Trophoblast cell (in vitro differentiated cells and primary cell): Measurements from ENCODE around the gene CCDC83.

ENCODE experiments used
- DNase-seq, 2 donors: peaks; one replicate each; pipeline ENCODE4 v3.0.0-alpha.2; 2016
- H2AFZ ChIP-seq: 2 replicates; pipeline ENCODE4 v1.6.1; 2013; ENCODE audit warnings: low read length, moderate library complexity, mild to moderate bottlenecking; ENCODE audit not compliant: insufficient read depth, poor library complexity
- H2AK5ac ChIP-seq: 2 replicates; pipeline ENCODE4 v1.6.1; 2013; ENCODE audit warnings: mild to moderate bottlenecking, low read length
- H2BK120ac ChIP-seq: 2 replicates; pipeline ENCODE4 v1.6.1; 2013; ENCODE audit warnings: low read length, mild to moderate bottlenecking, moderate library complexity; ENCODE audit not compliant: insufficient read depth, poor library complexity
- H2BK12ac ChIP-seq: 2 replicates; pipeline ENCODE4 v1.6.1; 2013; ENCODE audit warnings: mild to moderate bottlenecking, low read length, moderate library complexity
- H2BK5ac ChIP-seq: 2 replicates; pipeline ENCODE4 v1.6.1; 2013; ENCODE audit warnings: low read length, low read depth, moderate library complexity, mild to moderate bottlenecking; ENCODE audit not compliant: poor library complexity
- H3K14ac ChIP-seq: 2 replicates; pipeline ENCODE4 v1.6.1; 2013; ENCODE audit warnings: mild to moderate bottlenecking, low read length
- H3K18ac ChIP-seq: 2 replicates; pipeline ENCODE4 v1.6.1; 2013; ENCODE audit warnings: mild to moderate bottlenecking, low read length
- H3K23ac ChIP-seq: 2 replicates; pipeline ENCODE4 v1.6.1; 2013; ENCODE audit warnings: low read length
- H3K27ac ChIP-seq: 2 replicates; pipeline ENCODE4 v1.5.1; 2013; ENCODE audit warnings: low read depth, mild to moderate bottlenecking, inconsistent platforms, low read length, moderate library complexity
- H3K27me3 ChIP-seq: 2 replicates; pipeline ENCODE4 v1.6.1; 2013; ENCODE audit warnings: inconsistent platforms, mild to moderate bottlenecking, low read length, moderate library complexity; ENCODE audit not compliant: insufficient read depth
- H3K36me3 ChIP-seq, 2 experiments: 1 replicate in 1 of 2; 2 replicates in 1 of 2; pipeline ENCODE4 v1.6.1; 2013; ENCODE audit warnings: low read length in 2 of 2, mild to moderate bottlenecking in 2 of 2, moderate library complexity in 1 of 2; ENCODE audit not compliant: insufficient read depth in 2 of 2, control insufficient read depth in 1 of 2
- H3K4ac ChIP-seq: 2 replicates; pipeline ENCODE4 v1.6.1; 2013; ENCODE audit warnings: low read depth, mild to moderate bottlenecking, low read length, moderate library complexity
- H3K4me1 ChIP-seq, 2 experiments: 1 replicate in 1 of 2; 2 replicates in 1 of 2; pipeline ENCODE4 v1.6.1; 2013; ENCODE audit warnings: low read length in 2 of 2, mild to moderate bottlenecking in 2 of 2, moderate library complexity in 1 of 2; ENCODE audit not compliant: insufficient read depth in 2 of 2, control insufficient read depth in 1 of 2
- H3K4me2 ChIP-seq: 2 replicates; pipeline ENCODE4 v1.6.1; 2013; ENCODE audit warnings: inconsistent platforms, mild to moderate bottlenecking, low read length, moderate library complexity
- H3K4me3 ChIP-seq: 2 replicates; pipeline ENCODE4 v1.5.1; 2013; ENCODE audit warnings: mild to moderate bottlenecking, low read depth, low read length, inconsistent platforms
- H3K79me1 ChIP-seq: one replicate; pipeline ENCODE4 v1.6.1; 2013; ENCODE audit warnings: low read length
- H3K79me2 ChIP-seq: 2 replicates; pipeline ENCODE4 v1.6.1; 2013; ENCODE audit warnings: low read length, mild to moderate bottlenecking; ENCODE audit not compliant: control insufficient read depth, insufficient read depth, poor library complexity
- H3K9ac ChIP-seq: 2 replicates; pipeline ENCODE4 v1.6.1; 2013; ENCODE audit warnings: mild to moderate bottlenecking, low read length
- H3K9me3 ChIP-seq: 2 replicates; pipeline ENCODE4 v1.6.1; 2013; ENCODE audit warnings: low read depth, mild to moderate bottlenecking, control low read depth, inconsistent platforms, low read length; ENCODE audit not compliant: insufficient read depth
- H4K12ac ChIP-seq: 2 replicates; pipeline ENCODE4 v1.6.1; 2013; ENCODE audit warnings: low read depth, mild to moderate bottlenecking, low read length, moderate library complexity
- H4K8ac ChIP-seq: 2 replicates; pipeline ENCODE4 v1.6.1; 2013; ENCODE audit warnings: low read depth, mild to moderate bottlenecking, low read length, moderate library complexity
- H4K91ac ChIP-seq: one replicate; pipeline ENCODE4 v1.6.1; 2013; ENCODE audit warnings: low read depth, mild to moderate bottlenecking, low read length, moderate library complexity
- WGBS: extraction: QIAGEN DNeasy Blood & Tissue Kit; methylation state at CpG from one replicate; pipeline ENCODE4 v1.1.7; 2013; ENCODE audit warnings: missing lambda C conversion rate; ENCODE audit not compliant: insufficient read length, insufficient coverage; ENCODE audit errors: extremely low coverage; 5-methylcytosine and 5-hydroxymethylcytosine counted together

The CCDC83 gene

GRCh38 chr11:85866137-85866827, 11.1 kb downstream of the CCDC83 start:
- H3K18ac ChIP-seq, result no peak overlapping the region
- H3K23ac ChIP-seq, result no peak overlapping the region
- DNase-seq, result no peak
- H3K4ac ChIP-seq, result no peak overlapping the region
- H3K27me3 ChIP-seq, result no peaks in the 10 kb centered on the region
- no CpG with 5 or more reads among the region's 1 CpG for WGBS
- no peak overlapping the region for H2AFZ ChIP-seq
- H3K79me1 ChIP-seq, result no peaks in the 10 kb centered on the region
- H2BK12ac ChIP-seq, result no peak overlapping the region
- no peak overlapping the region for H4K8ac ChIP-seq
- H2BK5ac ChIP-seq, result no peak overlapping the region
- H3K4me1 ChIP-seq, result no peaks in the 10 kb centered on the region
- no peak overlapping the region for H3K27ac ChIP-seq
- H2BK120ac ChIP-seq, result no peak overlapping the region
- no peak overlapping the region for H4K12ac ChIP-seq
- no peak overlapping the region for H2AK5ac ChIP-seq
- H3K14ac ChIP-seq, result no peak overlapping the region
- no peak overlapping the region for H3K4me3 ChIP-seq
- no peaks in the 10 kb centered on the region for H3K36me3 ChIP-seq
- H4K91ac ChIP-seq, result no peak overlapping the region
- H3K9ac ChIP-seq, result no peak overlapping the region
- H3K9me3 ChIP-seq, result no peaks in the 10 kb centered on the region
- no peaks in the 10 kb centered on the region for H3K79me2 ChIP-seq
- no peak overlapping the region for H3K4me2 ChIP-seq

GRCh38 chr11:85867751-85868150, 12.6 kb downstream of the CCDC83 start:
- Histone ChIP-seq H3K4me3 (no peak overlapping the region), H3K4ac (no peak overlapping the region), H3K18ac (no peak overlapping the region), H3K79me2 (no peaks in the 10 kb centered on the region), H3K23ac (no peak overlapping the region), H3K4me2 (no peak overlapping the region), H2BK12ac (no peak overlapping the region), H4K91ac (no peak overlapping the region), H2AFZ (no peak overlapping the region), H3K79me1 (no peaks in the 10 kb centered on the region), H2BK120ac (no peak overlapping the region), H4K12ac (no peak overlapping the region), H3K4me1 (no peaks in the 10 kb centered on the region), H3K9ac (no peak overlapping the region), H3K14ac (no peak overlapping the region), H4K8ac (no peak overlapping the region), H3K27me3 (no peaks in the 10 kb centered on the region), H3K36me3 (no peaks in the 10 kb centered on the region), H3K27ac (no peak overlapping the region), H3K9me3 (no peaks in the 10 kb centered on the region), H2AK5ac (no peak overlapping the region), H2BK5ac (no peak overlapping the region)
- peak in 1 of 2 donors; percentile 45 for DNase-seq
- WGBS, result no CpG with 5 or more reads among the region's 3 CpGs

- no peaks in the 10 kb centered on the region for H3K27me3 ChIP-seq
- H3K14ac ChIP-seq, result no peak overlapping the region
- H3K23ac ChIP-seq, result no peak overlapping the region
- H3K79me1 ChIP-seq, result no peaks in the 10 kb centered on the region
- no CpG with 5 or more reads among the region's 2 CpGs for WGBS
- no peaks in the 10 kb centered on the region for H3K4me1 ChIP-seq
- H3K9ac ChIP-seq, result no peak overlapping the region
- H3K27ac ChIP-seq, result no peak overlapping the region
- H3K79me2 ChIP-seq, result no peaks in the 10 kb centered on the region
- no peaks in the 10 kb centered on the region for H3K36me3 ChIP-seq
- H2BK5ac ChIP-seq, result no peak overlapping the region
- no peak overlapping the region for H4K91ac ChIP-seq
- no peak overlapping the region for H2AK5ac ChIP-seq
- H4K8ac ChIP-seq, result no peak overlapping the region
- DNase-seq, result no peak
- no peak overlapping the region for H3K4ac ChIP-seq
- H2AFZ ChIP-seq, result no peak overlapping the region
- no peak overlapping the region for H3K4me3 ChIP-seq
- H3K4me2 ChIP-seq, result no peak overlapping the region
- H2BK12ac ChIP-seq, result no peak overlapping the region
- H3K18ac ChIP-seq, result no peak overlapping the region
- H2BK120ac ChIP-seq, result no peak overlapping the region
- no peak overlapping the region for H4K12ac ChIP-seq
- H3K9me3 ChIP-seq, result no peaks in the 10 kb centered on the region
Observed at GRCh38 chr11:85869781-85870180, 14.6 kb downstream of the CCDC83 start.

- Histone ChIP-seq H2AFZ (no peak overlapping the region), H4K12ac (no peak overlapping the region), H3K4me2 (no peak overlapping the region), H3K27ac (no peak overlapping the region), H2AK5ac (no peak overlapping the region), H2BK5ac (no peak overlapping the region), H3K4me1 (no peaks in the 10 kb centered on the region), H3K14ac (no peak overlapping the region), H4K8ac (no peak overlapping the region), H4K91ac (no peak overlapping the region), H3K9me3 (no peaks in the 10 kb centered on the region), H2BK12ac (no peak overlapping the region), H3K23ac (no peak overlapping the region), H3K4me3 (no peak overlapping the region), H3K27me3 (no peaks in the 10 kb centered on the region), H3K9ac (no peak overlapping the region), H3K4ac (no peak overlapping the region), H3K79me2 (no peaks in the 10 kb centered on the region), H2BK120ac (no peak overlapping the region), H3K79me1 (no peaks in the 10 kb centered on the region), H3K18ac (no peak overlapping the region), H3K36me3 (no peaks in the 10 kb centered on the region)
- DNase-seq, result no peak
- WGBS, result no CpG with 5 or more reads among the region's 1 CpG
Observed at GRCh38 chr11:85874265-85874664, 19.1 kb downstream of the CCDC83 start.
